GM19035 (cell line): ENCODE measurements around the gene SLC25A12.

Source experiments
- ATAC-seq: cut with Tn5 transposase; IDR thresholded peaks from one replicate; pipeline ENCODE4 v1.9.1; 2021; ENCODE audit not compliant: unreplicated experiment

SLC25A12 gene

DNA sequence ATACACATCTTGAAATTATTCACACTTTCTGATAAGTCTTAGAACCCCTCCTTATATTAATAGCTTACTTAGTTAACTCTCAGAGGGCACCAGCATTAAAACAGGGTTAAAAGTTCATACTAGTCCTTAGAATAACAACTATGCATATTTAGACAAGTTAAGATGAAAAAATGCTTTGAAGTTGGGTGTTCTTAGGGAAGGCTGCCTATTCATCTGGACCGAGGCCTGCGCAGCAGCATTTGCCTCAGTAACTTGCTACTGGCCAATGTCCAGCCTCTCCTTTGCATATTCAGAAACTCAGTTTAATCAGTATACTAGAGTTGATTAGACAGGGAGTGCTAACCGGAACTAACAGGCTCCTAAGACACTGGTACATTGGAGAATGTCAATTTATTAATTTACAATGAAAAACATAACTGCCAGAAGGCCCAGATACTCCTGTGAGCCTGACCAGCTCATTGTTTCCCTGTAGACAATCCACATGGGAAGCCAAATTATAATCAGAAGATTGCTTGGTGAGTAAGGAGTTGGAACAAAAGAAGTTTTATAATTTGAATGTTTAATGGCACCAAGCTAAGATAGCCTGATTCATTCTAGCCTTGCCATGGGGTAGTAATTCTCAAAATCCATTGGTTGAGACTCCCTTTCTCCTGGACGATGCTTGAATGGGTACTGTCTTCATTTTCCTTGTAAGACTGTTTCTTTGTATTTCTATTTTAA is 157.9 kb downstream of the SLC25A12 start:
- no peak for ATAC-seq
